Activated CD4-positive, alpha-beta T cell treated with anti-CD3 and anti-CD28 coated beads, Interleukin-2, amount 10 ng/mL, durations not matched to agents 24 days and 14 days (primary cell): ENCODE data around the gene LRRK1. TPM values are rescaled to one million over a fixed set of nuclear protein-coding genes. Genes with fewer than 3 reads are reported as not detected.

Experiments
- DNase-seq: peaks from one replicate; pipeline ENCODE4 v3.0.0; 2022
- H3K27ac Mint-ChIP-seq: one replicate; pipeline ENCODE4 v1.8.0; 2022; ENCODE audit warnings: mild to moderate bottlenecking, mixed read lengths
- H3K27me3 Mint-ChIP-seq: one replicate; pipeline ENCODE4 v1.8.0; 2022; ENCODE audit warnings: mixed read lengths
- H3K36me3 Mint-ChIP-seq: one replicate; pipeline ENCODE4 v1.8.0; 2022; ENCODE audit warnings: low read depth, mild to moderate bottlenecking, mixed read lengths
- H3K4me1 Mint-ChIP-seq: one replicate; pipeline ENCODE4 v1.8.0; 2021; ENCODE audit warnings: mixed read lengths
- H3K4me3 Mint-ChIP-seq: one replicate; pipeline ENCODE4 v1.8.0; 2022; ENCODE audit warnings: mild to moderate bottlenecking, moderate library complexity, mixed read lengths
- H3K9me3 Mint-ChIP-seq: one replicate; pipeline ENCODE4 v1.8.0; 2021; ENCODE audit warnings: mixed read lengths
- intact Hi-C: fragments of 100-400 bp; cut with micrococcal nuclease; formaldehyde crosslinking; loops from one replicate; pipeline ENCODE4 v1.15.1; 2023
- total RNA-seq: library from RNA; stranded (reverse); gene quantifications from 2 replicates; pipeline ENCODE4 v1.2.3, GENCODE V29; 2022

LRRK1 gene
- total RNA-seq, 1 donor from 2014 or later = 2.1 TPM

- Mint-ChIP-seq H3K4me3 (no peak overlapping the region), H3K9me3 (no peaks in the 10 kb centered on the region), H3K27me3 (no peaks in the 10 kb centered on the region), H3K27ac (peak overlapping the region; percentile 74), H3K36me3 (no peaks in the 10 kb centered on the region), H3K4me1 (peaks cover 13% of the 10 kb centered on the region)
- intact Hi-C loops = no loop called here
- DNase-seq = no peak
Measured at GRCh38 chr15:101115786-101116680, 196.9 kb downstream of the LRRK1 start.

GRCh38 chr15:101116681-101116976 is 197.5 kb downstream of the LRRK1 start:
- no peak for DNase-seq
- H3K4me1 Mint-ChIP-seq = peaks cover 14% of the 10 kb centered on the region
- no peaks in the 10 kb centered on the region for H3K9me3 Mint-ChIP-seq
- no peak overlapping the region for H3K27ac Mint-ChIP-seq
- no peaks in the 10 kb centered on the region for H3K27me3 Mint-ChIP-seq
- H3K4me3 Mint-ChIP-seq = no peak overlapping the region
- intact Hi-C loops = no loop called here
- no peaks in the 10 kb centered on the region for H3K36me3 Mint-ChIP-seq

- peaks cover 26% of the 10 kb centered on the region for H3K4me1 Mint-ChIP-seq
- intact Hi-C loops = no loop called here
Measured at GRCh38 chr15:101118116-101118515, 199.0 kb downstream of the LRRK1 start.

GRCh38 chr15:101118615-101119014 is 199.5 kb downstream of the LRRK1 start:
- no peak overlapping the region for H3K27ac Mint-ChIP-seq
- H3K36me3 Mint-ChIP-seq = peaks cover 3% of the 10 kb centered on the region

More at GRCh38 chr15:101118116-101118515, 199.0 kb downstream of the LRRK1 start:
- no peak for DNase-seq
- no peaks in the 10 kb centered on the region for H3K27me3 Mint-ChIP-seq
- peaks cover under 1% of the 10 kb centered on the region for H3K36me3 Mint-ChIP-seq
- no peak overlapping the region for H3K27ac Mint-ChIP-seq
- H3K4me3 Mint-ChIP-seq = no peak overlapping the region
- H3K9me3 Mint-ChIP-seq = no peaks in the 10 kb centered on the region

GRCh38 chr15:101119181-101119580 is 200.0 kb downstream of the LRRK1 start:
- Mint-ChIP-seq H3K4me1 (peaks cover 37% of the 10 kb centered on the region), H3K9me3 (no peaks in the 10 kb centered on the region), H3K36me3 (peaks cover 3% of the 10 kb centered on the region), H3K27me3 (no peaks in the 10 kb centered on the region), H3K4me3 (no peak overlapping the region), H3K27ac (no peak overlapping the region)
- DNase-seq = no peak
- intact Hi-C loops = no loop called here

More at GRCh38 chr15:101118615-101119014, 199.5 kb downstream of the LRRK1 start:
- Mint-ChIP-seq H3K9me3 (no peaks in the 10 kb centered on the region), H3K4me3 (no peak overlapping the region), H3K27me3 (no peaks in the 10 kb centered on the region), H3K4me1 (peaks cover 31% of the 10 kb centered on the region)
- intact Hi-C loops = no loop called here
- DNase-seq = no peak

Other genes starting within 250 kb of the LRRK1 start
- gene ALDH1A3, start 39.5 kb upstream of the LRRK1 start, total RNA-seq = not detected in 2 replicates